ENCODE measurements around the gene ATMIN.

DNA sequence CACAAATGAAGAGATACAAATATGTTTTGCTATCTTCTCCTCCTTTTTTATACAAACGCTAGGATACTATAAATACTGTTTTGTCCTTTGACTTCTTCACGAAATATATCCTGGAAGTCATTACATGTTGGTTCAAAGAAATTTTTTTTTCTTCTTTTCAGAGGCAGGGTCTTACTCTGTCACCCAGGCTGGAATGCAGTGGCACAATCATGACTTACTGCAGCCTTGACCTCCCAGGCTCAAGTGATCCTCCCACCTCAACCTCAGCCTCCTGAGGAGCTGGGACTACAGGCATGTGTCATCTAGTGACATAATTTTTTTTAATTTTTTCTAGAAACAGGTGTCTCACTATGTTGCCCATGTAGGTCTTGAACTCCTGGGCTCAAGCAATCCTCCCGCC is 45.1 kb upstream of the ATMIN start:
- TF ChIP-seq GATA3 (IDR thresholded peaks at IDR 0.05; ENCODE audit: low read depth, low read length), result no peak
- no peak for TF ChIP-seq GATA2 (IDR thresholded peaks at IDR 0.05; ENCODE audit: low read depth, low read length)
